Esophagus muscularis mucosa (tissue), 4 donors: Measurements from ENCODE around the gene KPNA1. TPM values are rescaled to one million over a fixed set of nuclear protein-coding genes. Genes with fewer than 3 reads are reported as not detected.

ENCODE experiments used
- DNase-seq: peaks from one replicate; pipeline ENCODE4 v3.0.0-alpha.2; 2017; ENCODE audit errors: extremely low spot score
- H3K27ac ChIP-seq, 4 donors: fragments of 200-600 bp; sonication (generic); replicated peaks in 1 of 4; 1 replicate in 3 of 4; 2 replicates in 1 of 4; pipeline ENCODE4 v1.5.1; 2016 to 2019; ENCODE audit warnings: mild to moderate bottlenecking in 1 of 4
- H3K27me3 ChIP-seq, 4 donors: fragments of 200-600 bp; sonication (generic); one replicate each; pipeline versions ENCODE4 v1.5.1 to v1.6.0; 2016 to 2019
- H3K36me3 ChIP-seq, 4 donors: fragments of 200-600 bp; sonication (generic); one replicate each; pipeline ENCODE4 v1.5.1; 2016 to 2019
- H3K4me1 ChIP-seq, 4 donors: fragments of 200-600 bp; sonication (generic); one replicate each; pipeline ENCODE4 v1.5.1; 2016 to 2019
- H3K4me3 ChIP-seq, 4 donors: fragments of 200-600 bp; sonication (generic); 1 replicate in 2 of 4; 2 replicates in 2 of 4; pipeline ENCODE4 v1.5.1; 2016 to 2019; ENCODE audit warnings: mild to moderate bottlenecking in 4 of 4, moderate library complexity in 1 of 4
- H3K9me3 ChIP-seq, 4 donors: fragments of 200-600 bp; sonication (generic); 1 replicate in 3 of 4; 2 replicates in 1 of 4; pipeline ENCODE4 v1.5.1; 2016 to 2019
- CTCF ChIP-seq, 3 experiments: fragments of 200-600 bp in 2 of 3; fragments of 450-650 bp in 1 of 3; sonication (generic) in 2 of 3; IDR thresholded peaks; one replicate each; pipeline ENCODE4 v1.5.1; 2017 to 2019; ENCODE audit warnings: antibody characterized with exemption in 3 of 3, mild to moderate bottlenecking in 2 of 3, moderate library complexity in 1 of 3
- EP300 ChIP-seq: sonication (generic); formaldehyde crosslinking; IDR thresholded peaks from one replicate; pipeline ENCODE4 v1.6.1; 2017; ENCODE audit warnings: antibody characterized with exemption
- POLR2A ChIP-seq: fragments of 450-650 bp; IDR thresholded peaks from one replicate; pipeline ENCODE4 v1.6.1; 2017; ENCODE audit warnings: antibody characterized with exemption, moderate library complexity, mild to moderate bottlenecking, low read depth
- POLR2AphosphoS5 ChIP-seq, 2 donors: sonication (generic); formaldehyde crosslinking; IDR thresholded peaks; one replicate each; pipeline ENCODE4 v1.6.1; 2017; ENCODE audit warnings: antibody characterized with exemption in 2 of 2
- WGBS: methylation state at CpG from one replicate; pipeline ENCODE4 v1.1.5; 2018; 5-methylcytosine and 5-hydroxymethylcytosine counted together
- intact Hi-C: fragments of 100-400 bp; cut with DNase I; formaldehyde crosslinking; loops from one replicate; pipeline ENCODE4 v1.15.1; 2023
- total RNA-seq, 4 donors: library from RNA; depleted of rRNA; stranded (reverse); fragments of >200 nt; gene quantifications; one replicate each; pipeline versions ENCODE4 v1.1.0 to v1.2.1, GENCODE V29; 2016

Gene KPNA1
- total RNA-seq, 4 donors from 2014 or later, result 28.2 to 47.4 (median 45.3) TPM

GRCh38 chr3:122488262-122488973 lies 26.3 kb downstream of the KPNA1 start:
- intact Hi-C loops, result no loop called here
- no peak overlapping the region for H3K27ac ChIP-seq
- H3K36me3 ChIP-seq, result peaks cover 4 to 18% (median 7%) of the 10 kb centered on the region in 4 donors
- 74% methylated on average over 7 of the region's 7 CpGs for WGBS
- no peaks in the 10 kb centered on the region for H3K9me3 ChIP-seq
- no peaks in the 10 kb centered on the region for H3K27me3 ChIP-seq
- DNase-seq, result no peak
- H3K4me1 ChIP-seq, result peaks cover 0 to 10% (median 3%) of the 10 kb centered on the region in 4 donors
- TF ChIP-seq POLR2A, result no peak
- no peak for TF ChIP-seq POLR2AphosphoS5 (IDR thresholded peaks at IDR 0.05)
- TF ChIP-seq EP300, result no peak
- TF ChIP-seq CTCF (IDR thresholded peaks at IDR 0.05), result no peak
- H3K4me3 ChIP-seq, result no peak overlapping the region

- Histone ChIP-seq H3K4me1 (peaks cover 0 to 20% (median 14%) of the 10 kb centered on the region in 4 donors), H3K27me3 (no peaks in the 10 kb centered on the region), H3K36me3 (peaks cover 0 to 5% (median 4%) of the 10 kb centered on the region in 4 donors), H3K4me3 (no peak overlapping the region), H3K27ac (no peak overlapping the region), H3K9me3 (no peaks in the 10 kb centered on the region)
- intact Hi-C loops, result no loop called here
- no peak for DNase-seq
- no peak for TF ChIP-seq POLR2AphosphoS5 (IDR thresholded peaks at IDR 0.05)
- TF ChIP-seq CTCF (IDR thresholded peaks at IDR 0.05), result no peak
- TF ChIP-seq EP300, result no peak
- TF ChIP-seq POLR2A, result no peak
- 80% methylated on average over 5 of the region's 5 CpGs for WGBS
Observed at GRCh38 chr3:122484985-122485384, 29.8 kb downstream of the KPNA1 start.

GRCh38 chr3:122481390-122481789 lies 33.3 kb downstream of the KPNA1 start:
- Histone ChIP-seq H3K4me1 (peaks cover 0 to 20% (median 15%) of the 10 kb centered on the region in 4 donors), H3K27me3 (no peaks in the 10 kb centered on the region), H3K36me3 (no peaks in the 10 kb centered on the region), H3K27ac (no peak overlapping the region), H3K4me3 (no peak overlapping the region), H3K9me3 (no peaks in the 10 kb centered on the region)
- no peak for DNase-seq
- no peak for TF ChIP-seq CTCF (IDR thresholded peaks at IDR 0.05)
- no peak for TF ChIP-seq POLR2A
- TF ChIP-seq POLR2AphosphoS5 (IDR thresholded peaks at IDR 0.05), result no peak
- TF ChIP-seq EP300, result no peak
- WGBS, result 92% methylated on average over 3 of the region's 3 CpGs
- intact Hi-C loops, result no loop called here

- 98% methylated on average over 2 of the region's 2 CpGs for WGBS
- Histone ChIP-seq H3K4me1 (peaks cover 0 to 13% (median 2%) of the 10 kb centered on the region in 4 donors), H3K36me3 (no peaks in the 10 kb centered on the region), H3K4me3 (no peak overlapping the region), H3K27ac (no peak overlapping the region), H3K9me3 (no peaks in the 10 kb centered on the region), H3K27me3 (no peaks in the 10 kb centered on the region)
- intact Hi-C loops, result no loop called here
- DNase-seq, result no peak
- TF ChIP-seq CTCF (IDR thresholded peaks at IDR 0.05) (no peak), POLR2AphosphoS5 (IDR thresholded peaks at IDR 0.05) (no peak), POLR2A (no peak), EP300 (no peak)
Observed at GRCh38 chr3:122476532-122476931, 38.2 kb downstream of the KPNA1 start.
